Stimulated activated CD4-positive, alpha-beta T cell treated with anti-CD3 and anti-CD28 coated beads, Interleukin-1b, Interleukin-23, amount 100 ng/mL, for 48 hours (primary cell): ENCODE measurements around the gene FOXR1.

Experiments
- DNase-seq: peaks from one replicate; pipeline ENCODE4 v3.0.0-alpha.2; 2020

Gene FOXR1

GRCh38 chr11:119028346-119029068 lies 56.9 kb downstream of the FOXR1 start:
- no peak for DNase-seq

DNA sequence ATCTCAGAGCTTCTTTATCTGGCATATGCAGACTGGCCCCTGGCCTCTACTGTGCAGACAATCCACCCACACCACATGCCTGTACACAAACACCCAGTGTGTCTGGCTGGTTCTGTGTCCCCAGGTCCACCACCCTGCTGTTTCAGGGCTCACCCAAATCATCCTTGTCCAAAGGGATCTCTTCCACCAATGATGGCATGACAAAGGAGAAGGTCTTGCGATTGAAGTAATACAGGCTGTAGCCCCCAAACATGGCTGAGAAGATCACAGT lies 57.4 kb downstream of the FOXR1 start:
- DNase-seq: no peak

DNA sequence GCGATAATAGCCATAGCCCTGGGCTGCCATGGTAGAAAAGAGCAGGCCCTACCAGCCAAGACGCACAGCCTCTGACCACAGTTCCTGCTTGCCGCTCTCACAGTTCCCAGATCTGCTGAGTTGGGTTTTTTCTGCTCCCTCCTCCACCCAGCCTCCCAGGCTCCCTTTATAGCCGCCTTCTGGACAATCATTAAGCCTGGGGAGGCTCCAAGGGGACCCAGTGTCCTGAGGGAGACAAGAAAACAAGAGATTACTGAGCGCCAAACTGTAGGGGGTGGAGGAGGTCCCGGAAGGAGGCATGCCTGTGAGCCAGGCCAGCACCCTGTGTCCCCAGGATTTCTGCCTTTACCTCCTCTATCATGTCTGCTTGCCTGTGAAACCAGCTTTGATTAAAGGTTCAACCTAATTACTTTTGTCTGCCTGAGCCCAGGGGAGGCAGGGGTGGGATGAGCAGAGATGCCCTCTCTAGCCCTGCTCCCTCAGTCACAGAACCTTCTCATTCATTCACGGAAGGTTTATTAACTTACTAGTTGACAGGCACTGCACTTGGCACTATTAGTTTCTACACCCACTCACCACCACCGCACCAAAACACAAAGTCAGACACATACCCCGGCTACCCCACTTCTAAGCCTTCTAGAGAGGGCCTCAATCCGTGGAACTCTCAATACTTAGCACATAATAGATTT lies 57.9 kb downstream of the FOXR1 start:
- DNase-seq: peak; percentile 46

- no peak for DNase-seq
Observed at GRCh38 chr11:119030029-119030328, 58.4 kb downstream of the FOXR1 start.

- DNase-seq: peak; percentile 98
Observed at GRCh38 chr11:119030329-119031047, 58.9 kb downstream of the FOXR1 start, which contains the start of gene SLC37A4. Gene SLC37A4 (minus strand): TSS chr11:119030877.
